ENCODE data around the gene IL12A. TPM values are rescaled to one million over a fixed set of nuclear protein-coding genes. Genes with fewer than 3 reads are reported as not detected.

IL12A gene
- total RNA-seq, 2 donors from 2014 or later = 0.31 to 3.9 TPM

DNA sequence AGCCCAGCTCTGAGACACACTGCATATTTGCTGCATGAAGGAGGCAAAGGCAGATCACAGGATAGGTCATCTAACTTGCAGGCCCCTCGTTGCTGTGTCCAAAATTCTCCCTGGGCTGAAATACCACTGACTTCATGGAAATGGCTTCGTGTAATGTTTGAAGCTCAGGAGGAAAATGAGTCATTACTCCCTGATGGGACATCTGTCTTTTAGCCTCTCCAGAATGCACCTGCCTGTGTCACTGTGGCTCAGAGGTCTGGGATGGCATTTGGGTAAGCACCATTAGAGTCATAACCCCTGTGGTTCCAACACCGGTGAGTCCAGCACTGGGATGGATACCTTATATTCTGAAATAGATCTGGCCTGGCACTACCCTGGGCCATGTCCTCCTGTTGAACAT, 51.5 kb downstream of the IL12A start:
- Histone ChIP-seq H3K27ac (no peak overlapping the region), H3K4me1 (peaks cover 0 to 7% of the 10 kb centered on the region in 2 donors), H3K36me3 (no peaks in the 10 kb centered on the region), H3K9me3 (no peaks in the 10 kb centered on the region), H3K4me3 (no peak overlapping the region), H3K27me3 (no peaks in the 10 kb centered on the region)
- TF ChIP-seq, protein P1, sequence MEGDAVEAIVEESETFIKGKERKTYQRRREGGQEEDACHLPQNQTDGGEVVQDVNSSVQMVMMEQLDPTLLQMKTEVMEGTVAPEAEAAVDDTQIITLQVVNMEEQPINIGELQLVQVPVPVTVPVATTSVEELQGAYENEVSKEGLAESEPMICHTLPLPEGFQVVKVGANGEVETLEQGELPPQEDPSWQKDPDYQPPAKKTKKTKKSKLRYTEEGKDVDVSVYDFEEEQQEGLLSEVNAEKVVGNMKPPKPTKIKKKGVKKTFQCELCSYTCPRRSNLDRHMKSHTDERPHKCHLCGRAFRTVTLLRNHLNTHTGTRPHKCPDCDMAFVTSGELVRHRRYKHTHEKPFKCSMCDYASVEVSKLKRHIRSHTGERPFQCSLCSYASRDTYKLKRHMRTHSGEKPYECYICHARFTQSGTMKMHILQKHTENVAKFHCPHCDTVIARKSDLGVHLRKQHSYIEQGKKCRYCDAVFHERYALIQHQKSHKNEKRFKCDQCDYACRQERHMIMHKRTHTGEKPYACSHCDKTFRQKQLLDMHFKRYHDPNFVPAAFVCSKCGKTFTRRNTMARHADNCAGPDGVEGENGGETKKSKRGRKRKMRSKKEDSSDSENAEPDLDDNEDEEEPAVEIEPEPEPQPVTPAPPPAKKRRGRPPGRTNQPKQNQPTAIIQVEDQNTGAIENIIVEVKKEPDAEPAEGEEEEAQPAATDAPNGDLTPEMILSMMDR (IDR thresholded peaks at IDR 0.05) = no peak
- DNase-seq (ENCODE audit: low spot score) = no peak

DNA sequence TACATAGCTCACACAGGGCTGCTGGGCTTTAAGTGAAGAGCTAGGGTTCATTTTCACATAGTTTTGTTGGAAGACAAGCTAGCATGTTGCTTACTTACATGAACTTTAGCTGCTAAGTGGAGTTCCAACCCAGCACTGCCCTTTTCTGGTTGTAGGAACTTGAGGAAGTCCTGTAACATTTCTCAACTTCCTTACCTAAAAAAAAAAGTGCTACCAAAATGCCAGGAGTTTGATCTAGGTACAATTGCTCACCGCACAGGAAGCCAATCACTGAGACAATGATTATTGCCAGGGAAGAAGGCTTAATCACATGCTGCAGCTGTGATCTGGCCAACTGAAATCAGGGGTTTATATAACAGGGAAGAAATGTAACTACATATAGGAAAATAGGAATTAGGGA, 52.8 kb downstream of the IL12A start:
- DNase-seq (ENCODE audit: low spot score) = no peak
- Histone ChIP-seq H3K36me3 (no peaks in the 10 kb centered on the region), H3K27ac (no peak overlapping the region), H3K27me3 (no peaks in the 10 kb centered on the region), H3K4me3 (no peak overlapping the region), H3K4me1 (peaks cover 0 to 7% of the 10 kb centered on the region in 2 donors), H3K9me3 (no peaks in the 10 kb centered on the region)
- TF ChIP-seq, protein P1 (IDR thresholded peaks at IDR 0.05) = no peak

DNA sequence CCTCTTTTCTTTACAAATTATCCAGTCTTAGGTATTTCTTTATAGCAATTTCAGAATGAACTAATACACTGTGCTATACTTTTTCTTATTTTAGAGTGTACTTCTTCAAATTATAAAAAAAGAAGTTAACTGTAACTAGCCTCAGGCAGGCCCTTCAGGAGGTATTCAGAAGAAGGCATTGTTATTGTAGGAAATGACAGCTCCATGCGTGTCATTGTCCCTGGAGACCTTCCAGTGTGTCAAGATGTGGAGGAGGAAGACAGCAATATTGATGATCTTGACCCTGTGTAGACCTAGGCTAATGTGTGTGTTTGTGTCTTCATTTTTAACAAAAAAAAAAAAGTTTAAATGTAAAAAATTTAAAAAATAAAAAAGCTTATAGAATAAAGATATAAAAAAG, 55.5 kb downstream of the IL12A start:
- Histone ChIP-seq H3K27ac (no peak overlapping the region), H3K9me3 (no peaks in the 10 kb centered on the region), H3K36me3 (no peaks in the 10 kb centered on the region), H3K27me3 (no peaks in the 10 kb centered on the region), H3K4me1 (peaks cover 0 to 2% of the 10 kb centered on the region in 2 donors), H3K4me3 (no peak overlapping the region)
- no peak for DNase-seq (ENCODE audit: low spot score)
- TF ChIP-seq, protein P1 (IDR thresholded peaks at IDR 0.05) = no peak

Other genes with a start within 250 kb of the IL12A start
- 10 to 100 TPM; 88.7 to 96.5 TPM for gene SCHIP1, start 149.0 kb upstream of the IL12A start, total RNA-seq
- under 1 TPM in 1 of 2 donors, not detected in 1; 0.28 TPM for gene C3orf80, start 236.6 kb downstream of the IL12A start, total RNA-seq